GM21786 (cell line): ENCODE data around the gene N4BP2L1.

Experiments used
- ATAC-seq: cut with Tn5 transposase; IDR thresholded peaks from one replicate; pipeline ENCODE4 v1.9.1; 2021; ENCODE audit not compliant: unreplicated experiment

The N4BP2L1 gene

GRCh38 chr13:32427852-32428580 lies at the start of gene N4BP2L1:
TSS of gene N4BP2L1 (minus strand) at chr13:32428130. CDS start at chr13:32428082, 48 bp downstream.
- peak; percentile 64 for ATAC-seq

GRCh38 chr13:32476892-32477291 lies 49.0 kb upstream of the N4BP2L1 start:
- no peak for ATAC-seq

- ATAC-seq, result no peak
Observed at GRCh38 chr13:32476021-32476731, 48.2 kb upstream of the N4BP2L1 start.

- no peak for ATAC-seq
Observed at GRCh38 chr13:32474999-32475792, 47.3 kb upstream of the N4BP2L1 start.

- ATAC-seq, result no peak
Observed at GRCh38 chr13:32473650-32474049, 45.7 kb upstream of the N4BP2L1 start.

- peak; percentile 82 for ATAC-seq
Observed at GRCh38 chr13:32472194-32472621, 44.3 kb upstream of the N4BP2L1 start.

- no peak for ATAC-seq
Observed at GRCh38 chr13:32471187-32471922, 43.4 kb upstream of the N4BP2L1 start.

- no peak for ATAC-seq
Observed at GRCh38 chr13:32468502-32469142, 40.7 kb upstream of the N4BP2L1 start.

GRCh38 chr13:32456591-32456990 lies 28.7 kb upstream of the N4BP2L1 start:
- no peak for ATAC-seq

GRCh38 chr13:32455594-32455903 lies 27.6 kb upstream of the N4BP2L1 start:
- no peak for ATAC-seq

- ATAC-seq, result no peak
Observed at GRCh38 chr13:32454886-32455593, 27.1 kb upstream of the N4BP2L1 start.

GRCh38 chr13:32453981-32454380 lies 26.1 kb upstream of the N4BP2L1 start:
- no peak for ATAC-seq

GRCh38 chr13:32448972-32449371 lies 21.0 kb upstream of the N4BP2L1 start:
- no peak for ATAC-seq

GRCh38 chr13:32447894-32448623 lies 20.1 kb upstream of the N4BP2L1 start:
- ATAC-seq, result no peak

GRCh38 chr13:32446773-32447465 lies 19.0 kb upstream of the N4BP2L1 start:
- no peak for ATAC-seq

GRCh38 chr13:32446220-32446619 lies 18.3 kb upstream of the N4BP2L1 start:
- ATAC-seq, result no peak

GRCh38 chr13:32445461-32445860 lies 17.5 kb upstream of the N4BP2L1 start:
- no peak for ATAC-seq

GRCh38 chr13:32443111-32443510 lies 15.2 kb upstream of the N4BP2L1 start:
- peak; percentile 59 for ATAC-seq

GRCh38 chr13:32438871-32439270 lies 10.9 kb upstream of the N4BP2L1 start:
- no peak for ATAC-seq
